ENCODE results near the gene PNPLA6. TPM values are rescaled to one million over a fixed set of nuclear protein-coding genes. Genes with fewer than 3 reads are reported as not detected.

PNPLA6 gene
- total and polyA plus RNA-seq, 2 donors (not counting 1 experiment from before 2014, with no cell fraction given) = 20.9 to 89.2 TPM

DNA sequence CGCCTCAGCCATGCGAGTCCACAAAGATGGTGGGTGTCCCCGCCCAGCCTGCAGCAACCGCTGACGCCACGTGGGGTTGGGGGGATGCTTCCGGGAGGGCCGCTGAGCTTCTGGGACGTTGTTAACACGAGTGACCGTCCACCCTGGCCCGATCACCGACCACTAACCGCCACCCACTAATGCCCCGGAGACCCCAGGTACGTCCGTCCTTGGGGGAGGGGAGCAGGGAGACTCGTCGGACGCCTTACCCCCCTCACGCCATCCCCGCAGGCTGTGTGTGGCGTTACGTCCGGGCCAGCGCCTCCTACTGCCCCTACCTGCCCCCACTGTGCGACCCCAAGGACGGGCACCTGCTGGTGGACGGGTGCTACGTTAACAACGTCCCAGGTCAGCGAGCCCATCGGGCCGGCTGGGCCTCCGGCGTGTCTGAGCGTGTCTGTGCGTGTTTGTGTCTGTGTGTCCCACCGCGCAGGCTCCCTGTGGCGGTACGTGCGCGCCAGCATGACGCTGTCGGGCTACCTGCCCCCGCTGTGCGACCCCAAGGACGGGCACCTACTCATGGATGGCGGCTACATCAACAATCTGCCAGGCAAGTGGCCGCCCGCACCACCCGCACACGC, 21.3 kb downstream of the PNPLA6 start:
- Histone ChIP-seq H3K27me3 (ENCODE audit: control insufficient read depth, insufficient read depth, low read length) (no peaks in the 10 kb centered on the region), H3K9ac (ENCODE audit: insufficient read depth, low read length) (no peak overlapping the region), H3K4me1 (ENCODE audit: control insufficient read depth, extremely low read depth, insufficient read depth, low read length) (no peaks in the 10 kb centered on the region), H3K9me3 (ENCODE audit: control insufficient read depth, insufficient read depth, low read depth, low read length) (no peaks in the 10 kb centered on the region), H3K79me2 (ENCODE audit: control insufficient read depth, insufficient read depth, low read length) (no peaks in the 10 kb centered on the region), H4K20me1 (ENCODE audit: control insufficient read depth, extremely low read depth, insufficient read depth, low read length) (no peaks in the 10 kb centered on the region), H3K27ac (ENCODE audit: insufficient read depth, low read length) (no peak overlapping the region), H2AFZ (ENCODE audit: low read length) (no peak overlapping the region), H3K4me3 (replicated peaks in 1 of 4; ENCODE audit: control extremely low read depth in 1 of 4, insufficient read depth in 1 of 4, low read depth in 3 of 4, low read length in 4 of 4) (no peak overlapping the region), H3K36me3 (ENCODE audit: control insufficient read depth, insufficient read depth, low read length) (peaks cover 27% of the 10 kb centered on the region), H3K4me2 (ENCODE audit: extremely low read depth, insufficient read depth, low read length) (no peak overlapping the region)
- no peak for DNase-seq (ENCODE audit: low read depth in 2 of 2)
- TF ChIP-seq, protein P1, sequence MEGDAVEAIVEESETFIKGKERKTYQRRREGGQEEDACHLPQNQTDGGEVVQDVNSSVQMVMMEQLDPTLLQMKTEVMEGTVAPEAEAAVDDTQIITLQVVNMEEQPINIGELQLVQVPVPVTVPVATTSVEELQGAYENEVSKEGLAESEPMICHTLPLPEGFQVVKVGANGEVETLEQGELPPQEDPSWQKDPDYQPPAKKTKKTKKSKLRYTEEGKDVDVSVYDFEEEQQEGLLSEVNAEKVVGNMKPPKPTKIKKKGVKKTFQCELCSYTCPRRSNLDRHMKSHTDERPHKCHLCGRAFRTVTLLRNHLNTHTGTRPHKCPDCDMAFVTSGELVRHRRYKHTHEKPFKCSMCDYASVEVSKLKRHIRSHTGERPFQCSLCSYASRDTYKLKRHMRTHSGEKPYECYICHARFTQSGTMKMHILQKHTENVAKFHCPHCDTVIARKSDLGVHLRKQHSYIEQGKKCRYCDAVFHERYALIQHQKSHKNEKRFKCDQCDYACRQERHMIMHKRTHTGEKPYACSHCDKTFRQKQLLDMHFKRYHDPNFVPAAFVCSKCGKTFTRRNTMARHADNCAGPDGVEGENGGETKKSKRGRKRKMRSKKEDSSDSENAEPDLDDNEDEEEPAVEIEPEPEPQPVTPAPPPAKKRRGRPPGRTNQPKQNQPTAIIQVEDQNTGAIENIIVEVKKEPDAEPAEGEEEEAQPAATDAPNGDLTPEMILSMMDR (conservative IDR thresholded peaks at IDR 0.05 in 1 of 2, IDR thresholded peaks at IDR 0.05 in 1 of 2; ENCODE audit: low read depth in 1 of 2, low read length in 2 of 2) = no peak
- TF ChIP-seq EZH2 (IDR thresholded peaks at IDR 0.05; ENCODE audit: low read length, missing control alignments) = no peak

DNA sequence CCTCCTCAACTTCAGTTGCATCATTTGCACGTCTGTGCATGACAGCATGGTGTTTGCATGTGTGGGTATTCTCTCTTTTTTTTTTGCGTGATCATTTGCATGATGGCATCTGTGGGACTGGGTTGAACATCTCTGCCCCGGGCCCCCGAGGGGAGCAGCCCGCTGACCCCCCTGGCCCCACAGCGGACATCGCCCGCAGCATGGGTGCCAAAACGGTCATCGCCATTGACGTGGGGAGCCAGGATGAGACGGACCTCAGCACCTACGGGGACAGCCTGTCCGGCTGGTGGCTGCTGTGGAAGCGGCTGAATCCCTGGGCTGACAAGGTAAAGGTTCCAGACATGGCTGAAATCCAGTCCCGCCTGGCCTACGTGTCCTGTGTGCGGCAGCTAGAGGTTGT, 23.1 kb downstream of the PNPLA6 start:
- Histone ChIP-seq H3K79me2 (ENCODE audit: control insufficient read depth, insufficient read depth, low read length) (no peaks in the 10 kb centered on the region), H3K36me3 (ENCODE audit: control insufficient read depth, insufficient read depth, low read length) (peaks cover 27% of the 10 kb centered on the region), H3K9me3 (ENCODE audit: control insufficient read depth, insufficient read depth, low read depth, low read length) (no peaks in the 10 kb centered on the region), H2AFZ (ENCODE audit: low read length) (no peak overlapping the region), H3K4me2 (ENCODE audit: extremely low read depth, insufficient read depth, low read length) (no peak overlapping the region), H4K20me1 (ENCODE audit: control insufficient read depth, extremely low read depth, insufficient read depth, low read length) (no peaks in the 10 kb centered on the region), H3K4me3 (replicated peaks in 1 of 4; ENCODE audit: control extremely low read depth in 1 of 4, insufficient read depth in 1 of 4, low read depth in 3 of 4, low read length in 4 of 4) (no peak overlapping the region), H3K27ac (ENCODE audit: insufficient read depth, low read length) (no peak overlapping the region), H3K4me1 (ENCODE audit: control insufficient read depth, extremely low read depth, insufficient read depth, low read length) (no peaks in the 10 kb centered on the region), H3K9ac (ENCODE audit: insufficient read depth, low read length) (no peak overlapping the region), H3K27me3 (ENCODE audit: control insufficient read depth, insufficient read depth, low read length) (no peaks in the 10 kb centered on the region)
- DNase-seq (ENCODE audit: low read depth in 2 of 2) = no peak
- TF ChIP-seq, protein P1 (conservative IDR thresholded peaks at IDR 0.05 in 1 of 2, IDR thresholded peaks at IDR 0.05 in 1 of 2; ENCODE audit: low read depth in 1 of 2, low read length in 2 of 2) = no peak
- no peak for TF ChIP-seq EZH2 (IDR thresholded peaks at IDR 0.05; ENCODE audit: low read length, missing control alignments)

DNA sequence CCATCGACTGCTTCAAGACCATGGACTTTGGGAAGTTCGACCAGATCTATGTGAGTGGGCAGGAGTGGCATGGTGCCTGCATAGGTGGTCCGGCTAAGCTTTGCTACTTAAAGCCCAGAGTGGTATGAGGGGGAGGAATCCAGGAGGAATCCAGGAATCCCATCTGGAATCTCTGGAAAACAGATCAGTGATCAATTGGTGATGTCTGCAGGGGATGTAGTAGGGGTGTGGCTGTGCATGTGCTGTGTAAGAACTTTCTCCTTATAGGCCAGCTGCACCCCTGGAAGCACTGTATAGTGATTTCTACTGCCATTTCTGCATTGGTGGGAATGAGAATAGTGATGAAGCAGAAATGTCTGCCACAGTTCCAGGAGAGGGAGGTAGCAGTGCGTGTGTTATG, 23.6 kb downstream of the PNPLA6 start:
- no peaks in the 10 kb centered on the region for H3K9me3 ChIP-seq (ENCODE audit: control insufficient read depth, insufficient read depth, low read depth, low read length)
- no peak overlapping the region for H2AFZ ChIP-seq (ENCODE audit: low read length)
- no peaks in the 10 kb centered on the region for H3K27me3 ChIP-seq (ENCODE audit: control insufficient read depth, insufficient read depth, low read length)
- no peaks in the 10 kb centered on the region for H4K20me1 ChIP-seq (ENCODE audit: control insufficient read depth, extremely low read depth, insufficient read depth, low read length)
- peaks cover 27% of the 10 kb centered on the region for H3K36me3 ChIP-seq (ENCODE audit: control insufficient read depth, insufficient read depth, low read length)
- no peak overlapping the region for H3K4me3 ChIP-seq (replicated peaks in 1 of 4; ENCODE audit: control extremely low read depth in 1 of 4, insufficient read depth in 1 of 4, low read depth in 3 of 4, low read length in 4 of 4)
- no peak overlapping the region for H3K27ac ChIP-seq (ENCODE audit: insufficient read depth, low read length)
- DNase-seq (ENCODE audit: low read depth in 2 of 2) = no peak
- no peak overlapping the region for H3K9ac ChIP-seq (ENCODE audit: insufficient read depth, low read length)
- TF ChIP-seq, protein P1 (conservative IDR thresholded peaks at IDR 0.05 in 1 of 2, IDR thresholded peaks at IDR 0.05 in 1 of 2; ENCODE audit: low read depth in 1 of 2, low read length in 2 of 2) = no peak
- H3K4me1 ChIP-seq (ENCODE audit: control insufficient read depth, extremely low read depth, insufficient read depth, low read length) = no peaks in the 10 kb centered on the region
- H3K79me2 ChIP-seq (ENCODE audit: control insufficient read depth, insufficient read depth, low read length) = no peaks in the 10 kb centered on the region
- H3K4me2 ChIP-seq (ENCODE audit: extremely low read depth, insufficient read depth, low read length) = no peak overlapping the region
